ENCODE data around the gene FIBCD1.

FIBCD1 gene

GRCh38 chr9:130938184-130938651 is 829 bp downstream of the FIBCD1 start:
- H3K4me3 ChIP-seq (replicated peaks; ENCODE audit: insufficient read depth, low read length) = peak overlapping the region; percentile 20
- peaks cover 35% of the 10 kb centered on the region for H3K27me3 ChIP-seq (ENCODE audit: insufficient read depth, poor library complexity, severe bottlenecking)
- DNase-seq (ENCODE audit: low read depth in 1 of 2, low spot score in 1 of 2) = no peak
- TF ChIP-seq CTCF (IDR thresholded peaks at IDR 0.05; ENCODE audit: insufficient read depth, low read length) (no peak), GABPA (IDR thresholded peaks at IDR 0.05; ENCODE audit: low read depth) (no peak), SPI1 (IDR thresholded peaks at IDR 0.05; ENCODE audit: borderline replicate concordance, low read depth) (no peak), POLR2AphosphoS5 (IDR thresholded peaks at IDR 0.05; ENCODE audit: low read depth) (no peak), REST (IDR thresholded peaks at IDR 0.05; ENCODE audit: insufficient replicate concordance, low read depth) (no peak)
- no peak overlapping the region for H3K27ac ChIP-seq (replicated peaks)

- TF ChIP-seq REST (IDR thresholded peaks at IDR 0.05; ENCODE audit: insufficient replicate concordance, low read depth) = no peak
- TF ChIP-seq CTCF (IDR thresholded peaks at IDR 0.05; ENCODE audit: insufficient read depth, low read length) = no peak
- no peak overlapping the region for H3K27ac ChIP-seq (replicated peaks)
- H3K27me3 ChIP-seq (ENCODE audit: insufficient read depth, poor library complexity, severe bottlenecking) = peaks cover 36% of the 10 kb centered on the region
- H3K4me3 ChIP-seq (replicated peaks; ENCODE audit: insufficient read depth, low read length) = no peak overlapping the region
- DNase-seq (ENCODE audit: low read depth in 1 of 2, low spot score in 1 of 2) = no peak
These were observed 1.6 kb downstream of the FIBCD1 start for GRCh38 chr9:130937146-130938076.

DNA sequence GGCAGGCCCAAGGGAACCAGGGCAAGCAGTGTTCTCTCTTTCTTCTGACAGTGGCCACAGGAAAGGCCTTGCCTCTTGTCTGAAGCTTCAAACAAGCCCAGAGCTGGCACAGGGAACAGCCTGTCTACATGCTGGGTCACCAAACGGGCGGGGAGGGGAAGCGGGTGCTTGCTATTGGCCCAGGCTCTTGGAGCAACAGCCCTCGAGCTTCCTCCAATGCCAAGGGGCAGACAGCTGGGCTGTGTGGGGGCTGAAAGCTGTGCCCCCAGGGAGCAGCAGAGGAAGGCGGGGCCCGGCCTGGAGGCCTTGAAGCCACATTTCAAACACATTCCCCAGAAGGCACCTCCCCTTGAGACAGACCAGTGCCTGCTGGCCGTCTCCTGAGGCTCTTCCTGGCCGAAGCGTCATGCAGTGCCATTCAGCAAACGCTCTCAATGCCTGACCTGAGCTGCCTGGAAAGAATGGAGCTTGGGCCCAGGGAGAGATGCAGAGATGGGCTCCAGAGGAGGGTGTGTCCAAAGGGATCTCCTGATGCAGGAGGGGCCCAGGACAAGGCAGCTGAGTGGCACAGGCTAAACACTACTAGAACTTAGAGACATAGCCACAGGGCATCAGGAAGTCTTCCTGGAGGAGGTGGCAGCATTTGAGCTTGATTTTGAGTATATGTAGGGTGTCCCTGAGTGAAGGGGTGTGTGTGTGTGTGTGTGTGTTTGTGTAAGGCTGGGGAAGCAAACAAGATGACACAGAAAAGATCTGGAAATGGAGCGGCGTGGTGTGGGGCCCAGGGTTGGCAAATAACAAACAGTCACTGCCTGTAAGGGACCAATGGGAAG is 2.5 kb downstream of the FIBCD1 start:
- no peak for TF ChIP-seq CTCF (IDR thresholded peaks at IDR 0.05; ENCODE audit: insufficient read depth, low read length)
- no peak for TF ChIP-seq SPI1 (IDR thresholded peaks at IDR 0.05; ENCODE audit: borderline replicate concordance, low read depth)
- no peak for TF ChIP-seq GABPA (IDR thresholded peaks at IDR 0.05; ENCODE audit: low read depth)
- TF ChIP-seq POLR2AphosphoS5 (IDR thresholded peaks at IDR 0.05; ENCODE audit: low read depth) = no peak
- no peak for TF ChIP-seq REST (IDR thresholded peaks at IDR 0.05; ENCODE audit: insufficient replicate concordance, low read depth)
- DNase-seq (ENCODE audit: low read depth in 1 of 2, low spot score in 1 of 2) = peak in 1 of 2 experiments; percentile 52

More for the DNA sequence above, 2.5 kb downstream of the FIBCD1 start:
- Histone ChIP-seq H3K4me3 (replicated peaks; ENCODE audit: insufficient read depth, low read length) (no peak overlapping the region), H3K27me3 (ENCODE audit: insufficient read depth, poor library complexity, severe bottlenecking) (peaks cover 31% of the 10 kb centered on the region), H3K27ac (replicated peaks) (no peak overlapping the region)
